Activated T-helper 17 cell treated with anti-CD3 and anti-CD28 coated beads, Interleukin-2, amount 50 U/mL, for 72 hours (primary cell): Measurements from ENCODE around the gene KIAA0753. TPM values are rescaled to one million over a fixed set of nuclear protein-coding genes. Genes with fewer than 3 reads are reported as not detected.
"Not testable (repeated sequence)": the region's sequence is repeated elsewhere in the genome, so short reads cannot be mapped to it uniquely, and the experiment has no call there.

ENCODE experiments used
- ATAC-seq: fragments of 150-1000 bp; cut with Tn5 transposase; replicated peaks from 2 replicates; pipeline ENCODE4 v1.10.0; 2021; ENCODE audit warnings: mild to moderate bottlenecking, moderate library complexity
- H3K27ac Mint-ChIP-seq: one replicate; pipeline ENCODE4 v1.8.0; 2022; ENCODE audit warnings: mixed read lengths
- H3K27me3 Mint-ChIP-seq: one replicate; pipeline ENCODE4 v1.8.0; 2022; ENCODE audit warnings: mixed read lengths
- H3K36me3 Mint-ChIP-seq: one replicate; pipeline ENCODE4 v1.8.0; 2022; ENCODE audit warnings: low read depth, mild to moderate bottlenecking, mixed read lengths
- H3K4me1 Mint-ChIP-seq: one replicate; pipeline ENCODE4 v1.8.0; 2022; ENCODE audit warnings: mixed read lengths
- H3K4me3 Mint-ChIP-seq: one replicate; pipeline ENCODE4 v1.8.0; 2022; ENCODE audit warnings: mild to moderate bottlenecking, mixed read lengths
- H3K9me3 Mint-ChIP-seq: one replicate; pipeline ENCODE4 v1.8.0; 2022; ENCODE audit warnings: mixed read lengths
- total RNA-seq, 2 donors: library from RNA; stranded (reverse); gene quantifications; one replicate each; pipeline ENCODE4 v1.2.3, GENCODE V29; 2022

Gene KIAA0753
- total RNA-seq, 2 donors from 2014 or later = 17.6 to 24.2 TPM

GRCh38 chr17:6608321-6608720, 32.2 kb downstream of the KIAA0753 start:
- Mint-ChIP-seq H3K4me3 (no peak overlapping the region), H3K36me3 (peaks cover 98% of the 10 kb centered on the region), H3K9me3 (no peaks in the 10 kb centered on the region), H3K4me1 (no peaks in the 10 kb centered on the region), H3K27me3 (no peaks in the 10 kb centered on the region), H3K27ac (no peak overlapping the region)
- ATAC-seq = no peak

DNA sequence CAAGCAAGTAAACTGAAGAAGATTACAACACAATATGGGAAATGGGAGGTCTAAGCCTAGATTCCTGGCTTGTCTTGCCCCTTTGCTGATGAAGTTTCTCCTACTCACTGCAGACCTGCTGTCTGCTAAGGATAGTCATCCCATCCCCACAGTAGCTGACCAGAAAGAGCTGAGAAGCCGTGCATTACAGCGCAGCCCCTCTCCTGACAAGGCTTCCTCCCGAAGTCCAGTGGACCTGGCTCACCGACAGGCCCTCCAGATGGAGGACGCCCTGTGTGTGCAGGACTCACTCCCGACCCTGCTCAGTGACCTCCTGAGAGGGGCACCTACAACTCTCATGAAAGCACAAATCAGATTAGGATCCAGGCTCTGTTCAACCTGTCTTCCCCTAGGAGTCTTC, 35.4 kb downstream of the KIAA0753 start:
- peaks cover 100% of the 10 kb centered on the region for H3K36me3 Mint-ChIP-seq
- no peak overlapping the region for H3K27ac Mint-ChIP-seq
- no peak overlapping the region for H3K4me3 Mint-ChIP-seq
- ATAC-seq = no peak
- no peaks in the 10 kb centered on the region for H3K27me3 Mint-ChIP-seq
- H3K4me1 Mint-ChIP-seq = no peaks in the 10 kb centered on the region
- H3K9me3 Mint-ChIP-seq = no peaks in the 10 kb centered on the region

DNA sequence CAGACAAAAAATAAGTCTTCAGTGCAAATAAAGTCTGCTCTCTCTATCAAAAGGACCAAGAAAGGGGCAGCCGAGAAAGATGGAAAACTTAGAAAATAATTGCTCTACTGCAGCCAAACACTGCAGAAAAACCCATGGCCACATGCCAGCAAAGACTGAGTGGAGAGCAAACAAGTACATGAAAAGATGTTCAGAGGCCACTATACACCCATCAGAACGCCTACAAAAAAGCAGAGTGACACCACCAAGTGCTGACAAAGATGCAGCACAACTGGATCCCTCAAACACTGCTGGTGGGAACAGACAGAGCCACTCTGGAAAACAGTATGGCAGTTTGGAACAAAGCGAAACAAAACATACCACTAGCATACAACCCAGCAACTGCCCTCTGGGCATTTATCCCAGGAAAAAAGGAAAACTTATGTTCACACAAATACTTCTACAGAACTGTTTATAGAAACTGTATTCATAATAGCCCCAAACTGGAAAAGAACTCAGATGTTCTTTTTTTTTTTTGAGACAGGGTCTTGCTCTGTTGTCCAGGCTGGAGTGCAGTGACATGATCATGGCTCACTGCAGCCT, 36.7 kb downstream of the KIAA0753 start:
- no peak overlapping the region for H3K4me3 Mint-ChIP-seq
- no peaks in the 10 kb centered on the region for H3K4me1 Mint-ChIP-seq
- H3K27ac Mint-ChIP-seq = no peak overlapping the region
- H3K27me3 Mint-ChIP-seq = no peaks in the 10 kb centered on the region
- no peak for ATAC-seq
- H3K9me3 Mint-ChIP-seq = no peaks in the 10 kb centered on the region
- peaks cover 99% of the 10 kb centered on the region for H3K36me3 Mint-ChIP-seq

DNA sequence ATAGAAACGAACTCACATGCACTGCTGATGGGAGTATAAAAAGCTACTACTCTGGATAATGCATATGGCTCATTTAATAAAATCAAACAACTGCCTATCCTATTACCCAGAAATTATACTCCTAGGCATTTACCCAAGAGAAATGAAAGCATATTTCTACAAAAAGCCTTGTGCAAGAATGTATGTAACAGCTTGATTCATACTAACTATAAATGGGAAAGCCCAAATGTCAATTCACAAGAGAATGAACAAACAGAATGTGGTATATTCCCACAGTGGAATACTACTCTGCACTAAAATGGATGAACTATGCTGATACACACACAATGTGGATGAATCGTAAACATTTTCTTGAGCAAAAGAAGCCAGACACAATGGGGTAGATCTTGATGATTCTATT, 38.4 kb downstream of the KIAA0753 start:
- Mint-ChIP-seq H3K4me1 (no peaks in the 10 kb centered on the region), H3K27ac (no peak overlapping the region), H3K4me3 (no peak overlapping the region), H3K9me3 (no peaks in the 10 kb centered on the region), H3K36me3 (peaks cover 99% of the 10 kb centered on the region), H3K27me3 (no peaks in the 10 kb centered on the region)
- ATAC-seq = no peak

GRCh38 chr17:6599364-6599763, 41.1 kb downstream of the KIAA0753 start:
- H3K4me3 Mint-ChIP-seq = no peak overlapping the region
- no peak overlapping the region for H3K27ac Mint-ChIP-seq
- no peaks in the 10 kb centered on the region for H3K9me3 Mint-ChIP-seq
- H3K27me3 Mint-ChIP-seq = no peaks in the 10 kb centered on the region
- no peak for ATAC-seq
- H3K4me1 Mint-ChIP-seq = no peaks in the 10 kb centered on the region
- H3K36me3 Mint-ChIP-seq = peaks cover 99% of the 10 kb centered on the region

GRCh38 chr17:6597727-6598126, 42.8 kb downstream of the KIAA0753 start:
- H3K4me1 Mint-ChIP-seq = no peaks in the 10 kb centered on the region

DNA sequence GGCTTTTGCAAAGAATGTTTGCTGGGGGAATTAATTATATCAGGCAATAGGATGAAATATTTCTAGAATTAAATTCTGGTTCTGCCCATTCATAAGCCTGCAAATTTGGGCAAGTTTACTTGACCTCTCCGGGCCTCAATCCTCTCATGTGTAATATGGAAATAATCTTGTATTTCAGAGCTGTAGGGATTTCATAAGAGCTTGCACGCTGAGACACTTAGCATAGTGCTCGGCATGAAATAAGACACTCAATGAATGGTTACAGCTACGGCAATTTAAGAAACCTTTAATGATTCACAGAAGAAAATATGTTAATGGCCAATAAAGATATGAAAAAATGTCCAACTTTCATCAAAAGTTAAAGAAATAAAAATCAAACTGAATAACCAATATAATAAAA, 43.6 kb downstream of the KIAA0753 start:
- Mint-ChIP-seq H3K36me3 (peaks cover 97% of the 10 kb centered on the region), H3K4me1 (no peaks in the 10 kb centered on the region), H3K9me3 (no peaks in the 10 kb centered on the region), H3K27me3 (no peaks in the 10 kb centered on the region), H3K27ac (no peak overlapping the region), H3K4me3 (no peak overlapping the region)
- ATAC-seq = no peak

More at GRCh38 chr17:6597727-6598126, 42.8 kb downstream of the KIAA0753 start:
- ATAC-seq = no peak
- no peaks in the 10 kb centered on the region for H3K27me3 Mint-ChIP-seq
- H3K9me3 Mint-ChIP-seq = no peaks in the 10 kb centered on the region
- H3K36me3 Mint-ChIP-seq = peaks cover 97% of the 10 kb centered on the region
- no peak overlapping the region for H3K4me3 Mint-ChIP-seq
- no peak overlapping the region for H3K27ac Mint-ChIP-seq

- Mint-ChIP-seq H3K4me1 (no peaks in the 10 kb centered on the region), H3K27ac (no peak overlapping the region), H3K36me3 (peaks cover 97% of the 10 kb centered on the region), H3K27me3 (no peaks in the 10 kb centered on the region), H3K9me3 (no peaks in the 10 kb centered on the region), H3K4me3 (no peak overlapping the region)
- ATAC-seq = no peak
Observed at GRCh38 chr17:6596511-6596910, 44.0 kb downstream of the KIAA0753 start.

- Mint-ChIP-seq H3K27me3 (no peaks in the 10 kb centered on the region), H3K9me3 (no peaks in the 10 kb centered on the region), H3K27ac (no peak overlapping the region), H3K4me1 (no peaks in the 10 kb centered on the region), H3K36me3 (peaks cover 97% of the 10 kb centered on the region), H3K4me3 (no peak overlapping the region)
- ATAC-seq = no peak
Observed at GRCh38 chr17:6596081-6596480, 44.4 kb downstream of the KIAA0753 start.

GRCh38 chr17:6593371-6593770, 47.1 kb downstream of the KIAA0753 start:
- not testable (repeated sequence) for H3K4me3 Mint-ChIP-seq, H3K27ac Mint-ChIP-seq, H3K9me3 Mint-ChIP-seq, ATAC-seq, H3K27me3 Mint-ChIP-seq, H3K4me1 Mint-ChIP-seq
- peaks cover 98% of the 10 kb centered on the region for H3K36me3 Mint-ChIP-seq

- no peak overlapping the region for H3K27ac Mint-ChIP-seq
- H3K4me3 Mint-ChIP-seq = no peak overlapping the region
- H3K27me3 Mint-ChIP-seq = no peaks in the 10 kb centered on the region
- no peaks in the 10 kb centered on the region for H3K9me3 Mint-ChIP-seq
- ATAC-seq = no peak
- no peaks in the 10 kb centered on the region for H3K4me1 Mint-ChIP-seq
- peaks cover 98% of the 10 kb centered on the region for H3K36me3 Mint-ChIP-seq
Observed at GRCh38 chr17:6592173-6592572, 48.3 kb downstream of the KIAA0753 start.

- no peak overlapping the region for H3K4me3 Mint-ChIP-seq
- H3K27me3 Mint-ChIP-seq = no peaks in the 10 kb centered on the region
- H3K36me3 Mint-ChIP-seq = peaks cover 98% of the 10 kb centered on the region
- no peak for ATAC-seq
- no peak overlapping the region for H3K27ac Mint-ChIP-seq
- no peaks in the 10 kb centered on the region for H3K9me3 Mint-ChIP-seq
- H3K4me1 Mint-ChIP-seq = no peaks in the 10 kb centered on the region
Observed at GRCh38 chr17:6591599-6592158, 48.8 kb downstream of the KIAA0753 start.

- H3K27me3 Mint-ChIP-seq = no peaks in the 10 kb centered on the region
Observed at GRCh38 chr17:6589266-6589946, 51.1 kb downstream of the KIAA0753 start.

GRCh38 chr17:6588165-6588564, 52.3 kb downstream of the KIAA0753 start:
- Mint-ChIP-seq H3K4me1 (no peaks in the 10 kb centered on the region), H3K36me3 (peaks cover 100% of the 10 kb centered on the region), H3K9me3 (no peaks in the 10 kb centered on the region), H3K27ac (no peak overlapping the region), H3K4me3 (no peak overlapping the region), H3K27me3 (no peaks in the 10 kb centered on the region)
- ATAC-seq = no peak

More at GRCh38 chr17:6589266-6589946, 51.1 kb downstream of the KIAA0753 start:
- ATAC-seq = no peak
- H3K9me3 Mint-ChIP-seq = no peaks in the 10 kb centered on the region
- H3K27ac Mint-ChIP-seq = no peak overlapping the region
- H3K4me3 Mint-ChIP-seq = no peak overlapping the region
- peaks cover 98% of the 10 kb centered on the region for H3K36me3 Mint-ChIP-seq
- H3K4me1 Mint-ChIP-seq = no peaks in the 10 kb centered on the region

GRCh38 chr17:6587310-6587709, 53.2 kb downstream of the KIAA0753 start:
- no peak for ATAC-seq
- H3K4me1 Mint-ChIP-seq = no peaks in the 10 kb centered on the region
- no peaks in the 10 kb centered on the region for H3K9me3 Mint-ChIP-seq
- H3K4me3 Mint-ChIP-seq = no peak overlapping the region
- H3K36me3 Mint-ChIP-seq = peaks cover 100% of the 10 kb centered on the region
- H3K27me3 Mint-ChIP-seq = no peaks in the 10 kb centered on the region
- H3K27ac Mint-ChIP-seq = no peak overlapping the region
